GM23338 (cell line): ENCODE results near the gene TNS3. TPM values are rescaled to one million over a fixed set of nuclear protein-coding genes. Genes with fewer than 3 reads are reported as not detected.

ENCODE experiments used
- ATAC-seq: fragments of 200-7000 bp; cut with Tn5 transposase; 3 replicates; pipeline ENCODE4 v1.9.1; 2020
- DNase-seq: peaks from one replicate; pipeline ENCODE4 v3.0.0-alpha.2; 2015; ENCODE audit warnings: low spot score
- H2AFZ ChIP-seq: fragments of 200-600 bp; sonication (generic); 2 replicates; pipeline ENCODE4 v1.8.0; 2016; ENCODE audit warnings: antibody characterized with exemption, mild to moderate bottlenecking, moderate library complexity
- H3F3A ChIP-seq: fragments of 200-600 bp; sonication (generic); replicated peaks from 2 replicates; pipeline ENCODE4 v1.8.0; 2017; ENCODE audit warnings: antibody characterized with exemption, mixed run types, low read depth
- H3K27ac ChIP-seq: fragments of 200-600 bp; sonication (generic); 2 replicates; pipeline ENCODE4 v1.6.1; 2016; ENCODE audit warnings: low read depth
- H3K27me3 ChIP-seq: fragments of 200-600 bp; sonication (generic); 2 replicates; pipeline ENCODE4 v1.8.0; 2016; ENCODE audit warnings: mild to moderate bottlenecking, mixed run types, moderate library complexity; ENCODE audit not compliant: insufficient read depth
- H3K36me3 ChIP-seq: fragments of 200-600 bp; sonication (generic); 2 replicates; pipeline ENCODE4 v1.8.0; 2016; ENCODE audit warnings: mild to moderate bottlenecking; ENCODE audit not compliant: insufficient read depth
- H3K4me1 ChIP-seq: fragments of 200-600 bp; sonication (generic); 2 replicates; pipeline ENCODE4 v1.8.0; 2016; ENCODE audit warnings: mild to moderate bottlenecking, moderate library complexity; ENCODE audit not compliant: insufficient read depth
- H3K4me2 ChIP-seq: fragments of 200-600 bp; sonication (generic); 2 replicates; pipeline ENCODE4 v1.7.1; 2017; ENCODE audit warnings: mixed run types
- H3K4me3 ChIP-seq: fragments of 200-600 bp; sonication (generic); 2 replicates; pipeline ENCODE4 v1.6.1; 2016; ENCODE audit warnings: mixed run types
- H3K79me2 ChIP-seq: fragments of 200-600 bp; sonication (generic); replicated peaks from 2 replicates; pipeline ENCODE4 v1.8.0; 2017; ENCODE audit warnings: mild to moderate bottlenecking; ENCODE audit not compliant: insufficient read depth
- H3K9me2 ChIP-seq: fragments of 200-600 bp; sonication (generic); 2 replicates; pipeline ENCODE4 v1.8.0; 2017; ENCODE audit not compliant: insufficient read depth
- H4K20me1 ChIP-seq: fragments of 200-600 bp; sonication (generic); replicated peaks from 2 replicates; pipeline ENCODE4 v1.8.0; 2017; ENCODE audit warnings: mild to moderate bottlenecking; ENCODE audit not compliant: insufficient read depth
- H3K27ac Mint-ChIP-seq: 2 replicates; pipeline ENCODE4 v1.8.0; 2020; ENCODE audit warnings: inconsistent platforms, mild to moderate bottlenecking, moderate library complexity, mixed read lengths
- H3K27me3 Mint-ChIP-seq: 3 replicates; pipeline ENCODE4 v1.8.0; 2022; ENCODE audit warnings: low read depth, mild to moderate bottlenecking, moderate library complexity, mixed read lengths, inconsistent platforms; ENCODE audit not compliant: insufficient read depth, poor library complexity
- H3K36me3 Mint-ChIP-seq: 3 replicates; pipeline ENCODE4 v1.8.0; 2021; ENCODE audit warnings: low read depth, mild to moderate bottlenecking, inconsistent platforms, moderate library complexity, mixed read lengths
- H3K4me1 Mint-ChIP-seq: 3 replicates; pipeline ENCODE4 v1.8.0; 2020; ENCODE audit warnings: mild to moderate bottlenecking, inconsistent platforms, mixed read lengths
- H3K4me3 Mint-ChIP-seq: 3 replicates; pipeline ENCODE4 v1.8.0; 2021; ENCODE audit warnings: moderate library complexity, mild to moderate bottlenecking, inconsistent platforms, mixed read lengths
- H3K9me3 Mint-ChIP-seq: 3 replicates; pipeline ENCODE4 v1.8.0; 2020; ENCODE audit warnings: moderate library complexity, mild to moderate bottlenecking, inconsistent platforms, mixed read lengths
- CREB1 ChIP-seq: fragments of 250-450 bp; sonication (Bioruptor Pico); IDR thresholded peaks from 2 replicates; pipeline ENCODE4 v1.5.0; 2020; ENCODE audit warnings: low read depth, mild to moderate bottlenecking, moderate library complexity
- ETS1 ChIP-seq: IDR thresholded peaks from 2 replicates; pipeline ENCODE4 v1.6.1; 2016; ENCODE audit warnings: antibody characterized with exemption
- EZH2 ChIP-seq: fragments of 200-600 bp; sonication (generic); IDR thresholded peaks from one replicate; pipeline ENCODE4 v1.8.0; 2017; ENCODE audit warnings: antibody characterized with exemption, mild to moderate bottlenecking, low read depth; ENCODE audit not compliant: unreplicated experiment
- EZH2phosphoT487 ChIP-seq: fragments of 200-600 bp; sonication (generic); IDR thresholded peaks from one replicate; pipeline ENCODE4 v1.8.1; 2018; ENCODE audit warnings: antibody characterized with exemption; ENCODE audit not compliant: unreplicated experiment
- JUNB ChIP-seq: IDR thresholded peaks from one replicate; pipeline ENCODE4 v1.6.1; 2016; ENCODE audit warnings: antibody characterized with exemption; ENCODE audit not compliant: unreplicated experiment
- NANOG ChIP-seq: IDR thresholded peaks from 2 replicates; pipeline ENCODE4 v1.6.1; 2016; ENCODE audit warnings: antibody characterized with exemption, borderline replicate concordance
- POLR2AphosphoS5 ChIP-seq: IDR thresholded peaks from 2 replicates; pipeline ENCODE4 v1.6.1; 2016; ENCODE audit warnings: antibody characterized with exemption, low read depth
- REST ChIP-seq: IDR thresholded peaks from one replicate; pipeline ENCODE4 v1.6.1; 2018; ENCODE audit warnings: antibody characterized with exemption; ENCODE audit not compliant: unreplicated experiment
- STAT1 ChIP-seq: IDR thresholded peaks from one replicate; pipeline ENCODE4 v1.6.1; 2016; ENCODE audit warnings: antibody characterized with exemption; ENCODE audit not compliant: unreplicated experiment
- ZNF114 ChIP-seq: fragments of 250-450 bp; sonication (Bioruptor Pico); IDR thresholded peaks from 2 replicates; pipeline ENCODE4 v1.5.0; 2020; ENCODE audit warnings: mild to moderate bottlenecking, moderate library complexity
- ZNF331 ChIP-seq: fragments of 250-450 bp; sonication (Bioruptor Pico); IDR thresholded peaks from 2 replicates; pipeline ENCODE4 v1.5.0; 2020; ENCODE audit warnings: low read depth, mild to moderate bottlenecking, moderate library complexity
- polyA plus RNA-seq: library from polyadenylated mRNA; unstranded; fragments of >200 nt; fragmentation: Nextera tagmentation; extraction: Ambion mirVana; gene quantifications from 2 replicates; pipeline ENCODE4 v1.2.1, GENCODE V29; 2016
- total RNA-seq: library from RNA; depleted of rRNA; stranded (reverse); fragments of >200 nt; shearing (Covaris generic); gene quantifications from 2 replicates; pipeline ENCODE4 v1.2.3, GENCODE V29; 2014
- TF ChIP-seq, protein P1 (sequence below), 2 experiments: fragments of 200-600 bp in 1 of 2; sonication (generic) in 1 of 2; conservative IDR thresholded peaks; 2 replicates each; pipeline versions ENCODE4 v1.5.1 to v1.6.1; 2016 to 2017; ENCODE audit warnings: antibody characterized with exemption in 2 of 2, low read depth in 2 of 2, mild to moderate bottlenecking in 2 of 2, moderate library complexity in 1 of 2

The TNS3 gene
- total and polyA plus RNA-seq, 2 experiments from 2014 or later = 6.2 to 28.7 TPM

DNA sequence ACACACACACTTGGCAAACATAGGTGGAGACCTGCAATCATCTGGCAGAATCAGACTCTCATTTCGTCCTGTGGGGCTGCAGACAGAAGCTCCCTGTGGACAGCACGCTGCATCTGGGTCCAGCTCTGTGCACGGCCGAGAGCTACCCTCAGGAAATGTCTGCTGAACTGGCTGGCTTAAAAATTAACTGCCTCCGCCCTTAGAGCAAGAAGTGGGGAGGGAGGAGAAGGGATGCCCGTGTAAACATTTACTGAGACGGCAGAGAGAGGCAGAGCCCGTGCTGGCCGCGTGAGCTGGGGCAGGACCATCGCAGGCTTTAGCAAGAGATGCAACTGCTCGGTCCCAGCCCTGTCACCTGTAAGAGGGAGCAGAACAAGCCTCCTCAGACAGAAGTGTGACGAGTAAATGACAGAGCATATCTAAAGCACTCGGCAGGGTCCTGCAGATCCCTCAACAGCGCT, 81.8 kb downstream of the TNS3 start (continued):
- TF ChIP-seq, protein P1, sequence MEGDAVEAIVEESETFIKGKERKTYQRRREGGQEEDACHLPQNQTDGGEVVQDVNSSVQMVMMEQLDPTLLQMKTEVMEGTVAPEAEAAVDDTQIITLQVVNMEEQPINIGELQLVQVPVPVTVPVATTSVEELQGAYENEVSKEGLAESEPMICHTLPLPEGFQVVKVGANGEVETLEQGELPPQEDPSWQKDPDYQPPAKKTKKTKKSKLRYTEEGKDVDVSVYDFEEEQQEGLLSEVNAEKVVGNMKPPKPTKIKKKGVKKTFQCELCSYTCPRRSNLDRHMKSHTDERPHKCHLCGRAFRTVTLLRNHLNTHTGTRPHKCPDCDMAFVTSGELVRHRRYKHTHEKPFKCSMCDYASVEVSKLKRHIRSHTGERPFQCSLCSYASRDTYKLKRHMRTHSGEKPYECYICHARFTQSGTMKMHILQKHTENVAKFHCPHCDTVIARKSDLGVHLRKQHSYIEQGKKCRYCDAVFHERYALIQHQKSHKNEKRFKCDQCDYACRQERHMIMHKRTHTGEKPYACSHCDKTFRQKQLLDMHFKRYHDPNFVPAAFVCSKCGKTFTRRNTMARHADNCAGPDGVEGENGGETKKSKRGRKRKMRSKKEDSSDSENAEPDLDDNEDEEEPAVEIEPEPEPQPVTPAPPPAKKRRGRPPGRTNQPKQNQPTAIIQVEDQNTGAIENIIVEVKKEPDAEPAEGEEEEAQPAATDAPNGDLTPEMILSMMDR (conservative IDR thresholded peaks at IDR 0.05; ENCODE audit: low read depth in 2 of 2) = no peak
- TF ChIP-seq ETS1 (no peak), ZNF114 (CRISPR knock-in tag) (no peak)

GRCh38 chr7:47498229-47499056, 83.5 kb downstream of the TNS3 start:
- Histone ChIP-seq H2AFZ (no peak overlapping the region), H3K27ac (no peak overlapping the region), H3K27me3 (no peaks in the 10 kb centered on the region), H3F3A (no peaks in the 10 kb centered on the region), H3K36me3 (no peaks in the 10 kb centered on the region), H3K79me2 (peaks cover 19% of the 10 kb centered on the region), H3K4me2 (no peak overlapping the region), H4K20me1 (peaks cover 4% of the 10 kb centered on the region; the same call in 1 of the 2 replicates), H3K4me3 (no peak overlapping the region), H3K9me2 (no peaks in the 10 kb centered on the region), H3K4me1 (peaks cover 22% of the 10 kb centered on the region)
- no peak overlapping the region for H3K4me3 Mint-ChIP-seq
- H3K27me3 Mint-ChIP-seq = peaks cover 12% of the 10 kb centered on the region
- H3K27ac Mint-ChIP-seq = no peak overlapping the region
- TF ChIP-seq JUNB (no peak), ETS1 (no peak), EZH2phosphoT487 (no peak), EZH2 (no peak), ZNF331 (CRISPR knock-in tag) (no peak), POLR2AphosphoS5 (no peak), STAT1 (no peak), REST (no peak), CREB1 (CRISPR knock-in tag) (no peak), NANOG (no peak)
- TF ChIP-seq, protein P1 (conservative IDR thresholded peaks at IDR 0.05; ENCODE audit: low read depth in 2 of 2) = no peak
- peaks cover 58% of the 10 kb centered on the region for H3K4me1 Mint-ChIP-seq
- H3K9me3 Mint-ChIP-seq = no peaks in the 10 kb centered on the region
- H3K36me3 Mint-ChIP-seq = peaks cover 4% of the 10 kb centered on the region
- DNase-seq (no peak), ATAC-seq (no peak)
